Prostate gland (tissue), 2 donors: ENCODE data around the gene PTPRD. TPM values are rescaled to one million over a fixed set of nuclear protein-coding genes. Genes with fewer than 3 reads are reported as not detected.

Source experiments
- DNase-seq: peaks from one replicate; pipeline ENCODE4 v3.0.0-alpha.2; 2019; ENCODE audit warnings: low spot score
- H3K27ac ChIP-seq, 2 donors: fragments of 200-600 bp; sonication (generic); 2 replicates each; pipeline ENCODE4 v1.5.1; 2017 to 2019
- H3K27me3 ChIP-seq: fragments of 200-600 bp; sonication (generic); replicated peaks from 2 replicates; pipeline ENCODE4 v1.5.1; 2019; ENCODE audit not compliant: insufficient read depth
- H3K36me3 ChIP-seq, 2 donors: fragments of 200-600 bp; sonication (generic); 1 replicate in 1 of 2; 2 replicates in 1 of 2; pipeline versions ENCODE4 v1.5.1 to v1.8.1; 2017 to 2019
- H3K4me1 ChIP-seq: fragments of 200-600 bp; sonication (generic); replicated peaks from 2 replicates; pipeline ENCODE4 v1.5.1; 2019
- H3K4me3 ChIP-seq, 2 donors: fragments of 200-600 bp; sonication (generic); 2 replicates each; pipeline ENCODE4 v1.5.1; 2017 to 2019
- H3K9me3 ChIP-seq: fragments of 200-600 bp; sonication (generic); 2 replicates; pipeline ENCODE4 v1.5.1; 2017
- POLR2A ChIP-seq: fragments of 450-650 bp; IDR thresholded peaks from one replicate; pipeline ENCODE4 v1.6.1; 2016; ENCODE audit warnings: antibody characterized with exemption, mild to moderate bottlenecking
- POLR2AphosphoS5 ChIP-seq: sonication (generic); formaldehyde crosslinking; IDR thresholded peaks from one replicate; pipeline ENCODE4 v1.6.1; 2017; ENCODE audit warnings: antibody characterized with exemption
- WGBS: methylation state at CpG from one replicate; pipeline ENCODE4 v1.1.5; 2018; 5-methylcytosine and 5-hydroxymethylcytosine counted together
- intact Hi-C: fragments of 100-400 bp; cut with DNase I; formaldehyde crosslinking; loops from one replicate; pipeline ENCODE4 v1.14.2; 2022
- total RNA-seq, 2 donors: library from RNA; depleted of rRNA; stranded (reverse); fragments of >200 nt; gene quantifications; one replicate each; pipeline ENCODE4 v1.1.0, GENCODE V29; 2016
- TF ChIP-seq, protein P1 (sequence below), 4 experiments: fragments of 200-600 bp in 2 of 4; fragments of 450-650 bp in 2 of 4; sonication (generic) in 2 of 4; IDR thresholded peaks; 1 replicate in 3 of 4; 2 replicates in 1 of 4; pipeline ENCODE4 v1.5.1; 2016 to 2019; ENCODE audit warnings: antibody characterized with exemption in 4 of 4, mild to moderate bottlenecking in 2 of 4, moderate library complexity in 2 of 4

PTPRD gene
- total RNA-seq, 2 donors from 2014 or later, result 5.8 to 23.1 TPM

GRCh38 chr9:8857926-8858595, 1754.7 kb downstream of the PTPRD start:
- Histone ChIP-seq H3K4me1 (no peaks in the 10 kb centered on the region), H3K27ac (peak overlapping the region in 1 of 2 donors; percentile 15), H3K27me3 (no peaks in the 10 kb centered on the region), H3K4me3 (peak overlapping the region; percentile 50 to 60), H3K36me3 (no peaks in the 10 kb centered on the region), H3K9me3 (no peaks in the 10 kb centered on the region)
- intact Hi-C loops, result loop anchor here (10.0 kb wide), 1 partner anchor 193 kb away; no protein-coding TSS in a partner anchor
- peak; percentile 36 for DNase-seq
- WGBS, result under 1% methylated on average over 45 of the region's 45 CpGs
- TF ChIP-seq POLR2A, result no peak
- TF ChIP-seq, protein P1, sequence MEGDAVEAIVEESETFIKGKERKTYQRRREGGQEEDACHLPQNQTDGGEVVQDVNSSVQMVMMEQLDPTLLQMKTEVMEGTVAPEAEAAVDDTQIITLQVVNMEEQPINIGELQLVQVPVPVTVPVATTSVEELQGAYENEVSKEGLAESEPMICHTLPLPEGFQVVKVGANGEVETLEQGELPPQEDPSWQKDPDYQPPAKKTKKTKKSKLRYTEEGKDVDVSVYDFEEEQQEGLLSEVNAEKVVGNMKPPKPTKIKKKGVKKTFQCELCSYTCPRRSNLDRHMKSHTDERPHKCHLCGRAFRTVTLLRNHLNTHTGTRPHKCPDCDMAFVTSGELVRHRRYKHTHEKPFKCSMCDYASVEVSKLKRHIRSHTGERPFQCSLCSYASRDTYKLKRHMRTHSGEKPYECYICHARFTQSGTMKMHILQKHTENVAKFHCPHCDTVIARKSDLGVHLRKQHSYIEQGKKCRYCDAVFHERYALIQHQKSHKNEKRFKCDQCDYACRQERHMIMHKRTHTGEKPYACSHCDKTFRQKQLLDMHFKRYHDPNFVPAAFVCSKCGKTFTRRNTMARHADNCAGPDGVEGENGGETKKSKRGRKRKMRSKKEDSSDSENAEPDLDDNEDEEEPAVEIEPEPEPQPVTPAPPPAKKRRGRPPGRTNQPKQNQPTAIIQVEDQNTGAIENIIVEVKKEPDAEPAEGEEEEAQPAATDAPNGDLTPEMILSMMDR (IDR thresholded peaks at IDR 0.05), result no peak
- TF ChIP-seq POLR2AphosphoS5, result no peak

DNA sequence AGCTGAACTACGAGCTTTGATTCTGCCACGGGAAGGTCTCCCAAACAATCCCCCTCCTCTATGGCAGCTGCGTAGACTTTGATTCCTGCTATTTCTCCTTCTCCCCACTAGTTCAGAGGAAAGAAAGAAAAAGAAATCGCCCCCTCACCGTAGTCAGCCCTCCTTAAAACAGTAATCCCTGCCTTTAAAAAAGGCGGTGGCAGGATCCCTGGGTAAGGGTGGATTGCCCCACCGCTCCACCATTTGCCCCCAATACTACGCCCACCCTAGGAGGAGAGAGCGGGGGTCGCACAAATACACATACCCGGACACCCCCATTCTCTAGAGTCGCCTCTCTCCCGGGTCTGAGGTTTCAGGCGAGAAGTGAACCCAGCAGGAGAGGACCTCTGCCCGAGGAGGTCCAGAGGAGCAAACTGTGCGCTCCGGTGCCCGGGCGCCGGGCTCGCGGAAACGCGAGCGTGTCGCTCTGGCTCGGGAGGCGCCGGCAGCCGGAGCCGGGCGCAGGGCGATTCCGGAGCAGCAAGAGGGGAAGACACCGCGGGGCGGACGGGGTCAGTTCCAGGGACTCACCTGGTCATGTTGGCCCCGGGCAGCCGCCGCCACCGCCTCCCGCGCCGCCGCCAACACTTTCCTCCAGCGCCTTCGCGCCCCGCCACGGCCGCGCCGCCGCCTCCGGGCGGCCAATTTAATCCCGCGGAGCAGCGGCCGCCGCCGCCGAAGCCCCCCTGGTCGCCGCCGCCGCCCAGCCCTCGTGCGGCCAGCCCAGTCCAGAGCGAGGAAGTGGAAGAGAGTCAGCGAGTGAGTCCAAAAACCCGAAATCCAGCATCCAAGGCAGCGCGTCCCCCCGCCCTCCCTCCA, 1755.5 kb downstream of the PTPRD start:
- Histone ChIP-seq H3K27ac (peak overlapping the region in 1 of 2 donors; percentile 15), H3K27me3 (no peaks in the 10 kb centered on the region), H3K36me3 (no peaks in the 10 kb centered on the region), H3K9me3 (no peaks in the 10 kb centered on the region), H3K4me1 (no peaks in the 10 kb centered on the region), H3K4me3 (peak overlapping the region; percentile 50 to 60)
- TF ChIP-seq POLR2A, result no peak
- TF ChIP-seq, protein P1 (IDR thresholded peaks at IDR 0.05), result no peak
- intact Hi-C loops, result loop anchor here (10.0 kb wide), 1 partner anchor 192 kb away; no protein-coding TSS in a partner anchor
- no peak for DNase-seq
- 1% methylated on average over 50 of the region's 76 CpGs for WGBS

DNA sequence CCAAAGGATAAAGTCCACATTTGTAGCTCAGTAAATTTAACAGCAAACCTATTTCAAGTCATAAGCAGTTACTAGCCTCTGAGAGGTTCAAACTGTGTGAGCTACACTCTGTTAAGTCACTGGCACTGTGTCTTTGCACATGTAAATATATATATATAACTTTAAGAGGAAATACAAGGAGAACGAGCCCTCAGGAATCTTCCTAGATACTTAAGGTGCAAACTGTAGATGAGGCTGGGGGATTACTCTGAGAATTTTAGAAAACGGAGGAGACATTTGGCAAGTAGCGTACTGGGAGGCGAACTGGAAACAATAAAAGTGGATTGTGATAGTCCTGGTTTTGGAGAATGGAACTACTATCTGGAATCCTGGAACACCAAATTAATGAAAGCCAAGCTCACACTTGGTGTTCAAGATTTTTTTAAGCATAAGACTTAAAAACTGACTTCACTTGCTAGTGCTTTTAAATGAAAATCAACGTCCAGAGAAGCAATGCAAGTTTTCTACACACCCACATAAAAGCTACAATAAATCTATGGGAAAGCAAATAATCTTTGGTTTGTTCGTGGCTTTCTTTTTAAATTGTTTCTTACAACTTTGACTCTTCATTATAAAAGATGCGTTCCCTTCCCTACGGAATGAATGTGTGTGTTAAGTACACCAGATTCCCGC, 1756.3 kb downstream of the PTPRD start:
- H3K27ac ChIP-seq, result no peak overlapping the region
- H3K4me1 ChIP-seq, result no peaks in the 10 kb centered on the region
- WGBS, result 20% methylated on average over 9 of the region's 9 CpGs
- peak overlapping the region; percentile 50 to 60 for H3K4me3 ChIP-seq
- H3K9me3 ChIP-seq, result no peaks in the 10 kb centered on the region
- intact Hi-C loops, result loop anchor here (10.0 kb wide), 1 partner anchor 192 kb away; no protein-coding TSS in a partner anchor
- no peaks in the 10 kb centered on the region for H3K36me3 ChIP-seq
- DNase-seq, result no peak
- no peaks in the 10 kb centered on the region for H3K27me3 ChIP-seq
- TF ChIP-seq, protein P1 (IDR thresholded peaks at IDR 0.05), result no peak
- no peak for TF ChIP-seq POLR2A
- TF ChIP-seq POLR2AphosphoS5, result no peak

GRCh38 chr9:8855046-8855445, 1757.8 kb downstream of the PTPRD start:
- WGBS, result 90% methylated on average over 1 of the region's 1 CpG
- Histone ChIP-seq H3K27me3 (no peaks in the 10 kb centered on the region), H3K9me3 (no peaks in the 10 kb centered on the region), H3K4me1 (no peaks in the 10 kb centered on the region), H3K36me3 (no peaks in the 10 kb centered on the region), H3K27ac (no peak overlapping the region), H3K4me3 (no peak overlapping the region)
- DNase-seq, result no peak
- intact Hi-C loops, result loop anchor here (10.0 kb wide), 1 partner anchor 190 kb away; no protein-coding TSS in a partner anchor
- TF ChIP-seq POLR2AphosphoS5, result no peak
- TF ChIP-seq, protein P1 (IDR thresholded peaks at IDR 0.05), result no peak
- TF ChIP-seq POLR2A, result no peak
